GM18505 (cell line): ENCODE measurements around the gene AAR2.

Experiments used
- ATAC-seq: cut with Tn5 transposase; IDR thresholded peaks from one replicate; pipeline ENCODE4 v1.9.1; 2021; ENCODE audit not compliant: unreplicated experiment
- POLR2A ChIP-seq: IDR thresholded peaks from 4 replicates; pipeline ENCODE4 v1.6.1; 2011; ENCODE audit warnings: borderline replicate concordance; ENCODE audit not compliant: insufficient read depth, insufficient read length; ENCODE audit errors: extremely low read depth

AAR2 gene

DNA sequence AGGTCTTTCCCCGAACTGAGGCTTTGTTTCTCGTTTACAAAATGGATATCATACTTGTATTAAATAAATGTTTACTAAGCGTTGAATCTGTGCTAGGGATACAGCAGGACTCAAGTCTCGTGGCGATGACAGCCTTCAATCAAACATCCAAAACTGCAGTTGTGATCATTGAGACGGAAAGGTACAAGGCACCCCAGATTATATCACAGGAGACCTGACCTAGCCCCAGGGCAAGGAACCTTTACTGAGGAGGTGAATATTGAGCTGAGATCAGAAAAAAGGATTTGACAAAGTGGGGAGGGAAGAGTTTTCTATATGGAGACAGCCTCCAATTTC, 476 bp downstream of the AAR2 start:
- no peak for TF ChIP-seq POLR2A
- no peak for ATAC-seq

DNA sequence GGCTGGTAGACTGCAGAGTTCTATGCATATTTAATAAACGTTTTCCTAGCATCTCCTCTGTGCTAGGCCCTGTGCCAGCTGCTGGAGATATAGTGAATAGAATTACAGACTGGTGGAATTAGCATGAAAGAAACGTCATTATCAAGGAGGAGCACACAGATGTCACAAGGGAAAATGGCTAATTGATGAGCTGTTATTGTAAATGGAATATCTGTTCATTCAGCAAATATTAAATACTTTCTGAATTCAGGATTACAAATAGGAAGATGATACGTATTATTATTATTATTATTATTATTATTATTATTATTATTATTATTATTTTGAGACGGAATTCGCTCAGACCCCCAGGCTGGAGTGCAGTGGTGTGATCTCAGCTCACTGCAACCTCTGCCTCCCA, 1.2 kb downstream of the AAR2 start:
- ATAC-seq = no peak
- no peak for TF ChIP-seq POLR2A

DNA sequence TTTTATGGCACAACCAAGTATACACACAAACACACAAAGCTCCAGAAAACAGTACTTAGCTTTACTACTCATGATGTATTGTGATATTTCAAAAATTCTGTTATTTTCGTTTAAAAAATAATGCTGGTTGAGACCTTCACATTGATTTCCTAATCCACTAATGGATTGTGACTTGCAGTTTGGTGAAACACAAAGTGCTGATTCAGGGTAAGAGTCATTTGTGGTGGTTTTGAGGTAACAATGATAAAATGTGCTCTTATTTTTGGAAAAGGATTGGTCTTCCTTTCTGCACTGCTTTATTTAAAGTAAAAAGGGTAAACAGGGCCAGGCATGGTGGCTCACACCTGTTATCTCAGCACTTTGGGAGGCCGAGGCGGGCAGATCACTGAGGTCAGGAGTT, 1.9 kb downstream of the AAR2 start:
- no peak for ATAC-seq
- no peak for TF ChIP-seq POLR2A

DNA sequence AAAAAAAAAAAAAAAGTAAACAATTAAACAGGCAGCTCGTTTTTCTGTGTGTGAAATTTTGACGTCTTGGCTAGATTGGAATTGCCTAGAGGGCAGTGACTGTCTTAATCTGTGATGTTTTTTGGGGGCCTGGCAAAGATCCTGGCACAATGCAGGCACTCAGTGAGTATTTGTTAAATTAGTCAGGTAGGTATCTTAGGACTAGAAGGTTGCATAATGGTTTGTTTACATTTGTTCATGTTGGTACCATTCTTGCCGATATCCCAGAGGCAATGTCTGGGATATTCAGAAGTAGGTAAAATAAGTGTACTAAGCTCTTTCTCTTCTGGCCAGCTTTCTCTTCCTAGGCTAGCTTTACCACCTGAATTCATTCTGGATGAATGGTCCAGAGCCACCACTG, 2.5 kb downstream of the AAR2 start:
- no peak for ATAC-seq
- TF ChIP-seq POLR2A = no peak

DNA sequence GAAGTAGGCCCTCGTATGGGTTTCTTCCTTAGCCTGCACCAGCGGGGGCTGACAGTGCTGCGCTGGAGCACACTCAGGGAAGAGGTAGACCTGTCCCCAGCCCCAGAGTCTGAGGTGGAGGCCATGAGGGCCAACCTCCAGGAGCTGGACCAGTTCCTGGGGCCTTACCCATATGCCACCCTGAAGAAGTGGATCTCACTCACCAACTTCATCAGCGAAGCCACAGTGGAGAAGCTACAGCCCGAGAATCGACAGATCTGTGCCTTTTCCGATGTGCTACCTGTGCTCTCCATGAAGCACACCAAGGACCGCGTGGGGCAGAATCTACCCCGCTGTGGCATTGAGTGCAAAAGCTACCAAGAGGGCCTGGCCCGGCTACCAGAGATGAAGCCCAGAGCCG, 3.8 kb downstream of the AAR2 start:
- no peak for ATAC-seq
- TF ChIP-seq POLR2A = no peak

DNA sequence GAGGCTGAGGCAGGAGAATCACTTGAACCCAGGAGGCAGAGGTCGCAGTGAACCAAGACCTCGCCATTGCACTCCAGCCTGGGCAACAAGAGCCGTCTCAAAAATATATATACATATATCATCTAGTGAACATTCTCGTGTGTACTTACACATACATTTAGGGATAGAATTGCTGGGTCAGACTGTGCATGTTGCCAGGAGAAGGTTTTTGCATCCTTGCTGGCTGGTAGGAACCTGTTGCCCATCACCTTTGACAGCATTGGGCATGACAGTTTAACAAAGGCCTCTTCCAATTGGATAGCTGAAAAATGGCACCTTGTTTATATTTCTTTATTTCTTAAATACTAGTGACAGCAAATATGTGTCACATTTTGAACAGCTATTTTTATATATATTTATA, 5.4 kb downstream of the AAR2 start:
- no peak for TF ChIP-seq POLR2A
- ATAC-seq = no peak

DNA sequence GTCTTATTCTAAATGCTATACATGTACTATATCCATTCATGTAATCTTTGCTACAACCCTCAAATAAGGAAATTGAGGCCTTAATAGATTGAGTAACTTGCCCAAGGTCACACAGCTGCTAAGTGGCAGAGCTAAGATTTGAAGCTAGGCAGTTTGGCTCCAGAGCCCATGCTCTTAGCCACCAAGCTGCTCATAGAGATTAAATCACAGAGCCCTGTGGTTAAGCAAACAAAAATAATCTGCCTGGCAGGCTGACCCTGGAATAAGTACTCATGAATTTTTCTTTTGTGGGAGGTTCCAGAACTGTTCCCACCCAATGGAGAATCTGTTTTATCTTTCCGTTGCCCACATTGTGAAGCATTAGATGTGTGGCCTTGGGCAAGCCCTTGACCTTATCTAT, 7.4 kb downstream of the AAR2 start:
- ATAC-seq = no peak
- no peak for TF ChIP-seq POLR2A

DNA sequence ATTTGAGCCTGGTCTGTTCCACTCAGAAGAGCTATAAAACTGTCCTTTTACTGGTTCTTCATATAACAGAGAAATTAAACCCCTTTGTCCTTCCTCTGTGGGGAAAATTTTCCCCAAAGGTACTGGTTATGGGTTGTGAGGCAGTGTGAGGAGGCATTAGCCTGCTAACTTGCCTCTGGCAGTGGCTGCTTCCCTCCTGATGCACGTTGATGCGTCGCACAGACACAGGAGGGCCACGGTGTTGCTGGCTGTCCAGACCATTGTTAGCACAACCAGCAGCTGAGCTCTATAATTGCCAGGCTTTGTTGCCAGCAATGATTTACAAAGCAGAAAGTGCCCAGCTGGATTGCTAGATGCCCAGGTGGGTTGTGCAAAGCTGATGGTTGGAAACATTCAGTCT, 10.1 kb downstream of the AAR2 start:
- TF ChIP-seq POLR2A = no peak
- ATAC-seq = no peak

DNA sequence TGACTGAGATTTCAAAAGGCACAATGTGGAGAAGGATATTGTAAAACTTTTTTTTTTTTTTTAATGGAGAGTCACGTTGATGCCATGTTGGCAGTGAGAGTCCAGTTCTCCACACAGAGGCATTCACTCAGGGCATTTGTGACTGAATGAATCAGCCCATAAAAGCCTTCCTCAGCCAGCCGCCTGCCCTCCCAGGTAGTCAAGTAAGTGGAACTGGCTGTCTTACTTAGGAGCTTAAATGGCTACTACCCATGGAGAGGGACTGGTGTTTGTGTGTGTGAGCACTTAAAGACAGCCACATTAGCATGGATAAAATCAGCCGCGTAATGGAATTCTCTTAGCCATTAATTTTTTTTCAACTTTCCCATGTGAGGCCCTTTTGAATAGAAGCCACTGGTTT, 12.6 kb downstream of the AAR2 start:
- TF ChIP-seq POLR2A = no peak
- no peak for ATAC-seq

DNA sequence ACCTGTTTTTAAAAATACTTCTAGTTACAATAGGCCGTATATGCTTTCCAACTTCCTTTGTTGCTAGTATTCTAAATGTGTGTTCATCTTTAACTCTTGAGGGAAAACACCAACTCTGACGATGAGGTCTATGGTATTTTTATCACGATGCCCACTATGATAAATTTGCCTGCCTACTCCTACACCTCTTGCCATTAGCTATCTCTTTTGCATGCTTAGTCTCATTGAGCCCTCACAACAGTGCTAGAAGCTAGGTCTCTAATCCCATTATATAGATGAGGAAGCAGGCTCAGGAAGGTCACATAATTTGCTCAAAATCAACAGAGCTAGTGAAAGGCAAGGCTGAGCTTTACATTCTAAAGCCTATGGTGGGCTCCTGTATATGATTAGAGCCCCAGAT, 13.2 kb downstream of the AAR2 start:
- no peak for TF ChIP-seq POLR2A
- no peak for ATAC-seq

DNA sequence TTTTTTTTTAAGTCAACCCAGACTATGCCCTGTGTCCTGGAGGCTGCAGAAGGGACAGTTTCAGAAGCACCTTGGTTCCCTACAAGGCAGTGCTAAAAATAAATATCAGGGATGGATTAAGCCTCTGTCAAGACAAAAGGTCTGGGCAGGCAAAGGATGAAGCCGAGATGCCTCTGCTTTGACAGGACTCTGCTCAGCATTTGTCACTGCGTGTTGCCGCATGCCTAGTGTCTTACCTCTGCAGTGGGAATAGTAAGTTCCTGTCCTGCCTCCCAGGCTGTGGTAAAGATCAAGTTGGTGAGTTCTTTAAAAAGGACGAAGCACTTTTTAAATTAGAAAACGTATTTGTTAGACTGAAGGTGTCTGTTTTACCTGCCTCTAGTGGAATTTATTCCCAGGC, 15.1 kb downstream of the AAR2 start:
- no peak for TF ChIP-seq POLR2A

DNA sequence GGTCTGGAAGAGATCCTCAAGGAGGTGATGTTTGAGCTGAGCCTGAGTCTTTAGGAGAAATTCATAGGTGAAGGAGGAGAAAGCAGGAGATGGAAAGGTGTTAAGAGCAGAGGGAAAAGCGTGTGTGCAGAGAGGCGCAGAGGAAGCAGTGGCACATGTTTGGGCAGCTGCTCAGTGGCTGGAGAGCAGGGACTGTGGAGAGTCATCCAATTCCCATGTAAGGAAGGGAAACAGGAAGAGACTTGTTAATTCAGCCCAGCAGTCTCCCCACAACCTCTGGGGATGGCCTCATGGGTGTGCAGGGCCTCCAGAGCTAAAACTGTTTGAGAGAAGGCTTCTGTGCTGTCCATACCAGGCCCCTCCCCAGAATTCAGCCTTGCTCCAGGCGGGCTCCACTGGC, 16.2 kb downstream of the AAR2 start:
- ATAC-seq = no peak
- no peak for TF ChIP-seq POLR2A

More for the DNA sequence above, 15.1 kb downstream of the AAR2 start:
- no peak for ATAC-seq

DNA sequence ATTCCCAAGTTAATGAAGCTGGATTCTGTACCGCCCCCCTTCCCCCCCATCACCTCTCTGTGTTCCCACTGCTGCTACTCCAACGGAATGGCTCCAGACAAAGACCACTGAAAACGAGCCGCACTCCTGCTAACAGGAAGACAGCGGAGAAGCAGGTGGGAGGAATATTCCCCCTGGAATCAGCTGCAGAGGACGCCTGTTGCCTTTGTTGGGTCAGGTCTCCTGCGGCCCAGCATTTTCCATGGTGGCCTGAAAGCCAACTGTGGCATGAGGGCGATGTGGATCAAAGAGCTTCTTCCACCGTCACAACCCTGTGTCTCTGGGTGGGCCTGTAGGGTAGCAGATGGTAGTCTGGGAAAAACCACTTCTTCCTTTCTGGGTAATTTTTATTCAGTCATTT, 16.8 kb downstream of the AAR2 start:
- TF ChIP-seq POLR2A = no peak
- ATAC-seq = no peak

DNA sequence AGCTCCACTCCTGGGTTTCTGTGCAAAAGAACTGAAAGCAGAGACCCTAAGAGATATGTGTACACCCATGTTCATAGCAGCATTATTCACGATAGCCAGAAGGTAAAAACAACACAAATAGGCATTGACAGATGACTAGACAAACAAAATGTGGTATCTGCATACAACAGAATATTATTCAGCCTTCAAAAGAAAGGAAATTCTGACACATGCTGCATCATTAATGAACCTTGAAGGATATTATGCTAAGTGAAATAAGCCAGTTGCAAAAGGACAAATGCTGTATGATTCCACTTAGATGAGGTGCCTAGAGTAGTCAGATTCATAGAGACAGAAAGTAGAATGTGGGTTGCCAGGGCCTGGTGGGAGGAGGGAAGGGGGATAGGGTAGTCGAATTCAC, 17.8 kb downstream of the AAR2 start:
- no peak for TF ChIP-seq POLR2A
- no peak for ATAC-seq

DNA sequence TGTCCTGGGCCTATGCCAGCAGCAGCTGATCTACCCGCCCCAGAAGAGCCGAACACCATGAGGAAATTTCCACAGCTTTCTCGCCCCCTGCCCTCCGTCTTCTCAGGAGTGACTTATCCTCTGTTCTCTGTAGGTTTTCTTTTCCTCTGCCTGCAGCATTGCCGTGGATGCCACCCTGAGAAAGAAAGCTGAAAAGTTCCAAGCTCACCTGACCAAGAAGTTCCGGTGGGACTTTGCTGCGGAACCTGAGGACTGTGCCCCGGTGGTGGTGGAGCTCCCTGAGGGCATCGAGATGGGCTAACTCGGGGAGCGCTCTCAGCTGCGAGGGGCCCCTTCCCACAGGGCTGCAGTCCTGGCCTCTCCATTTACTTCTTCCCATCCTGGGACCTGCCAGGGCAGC, 19.2 kb downstream of the AAR2 start:
- TF ChIP-seq POLR2A = no peak
- no peak for ATAC-seq
